Measurements from ENCODE around the gene SAMD5. TPM values are rescaled to one million over a fixed set of nuclear protein-coding genes. Genes with fewer than 3 reads are reported as not detected.

SAMD5 gene
- total RNA-seq, 2 donors from 2014 or later, result 1.1 to 1.4 TPM

DNA sequence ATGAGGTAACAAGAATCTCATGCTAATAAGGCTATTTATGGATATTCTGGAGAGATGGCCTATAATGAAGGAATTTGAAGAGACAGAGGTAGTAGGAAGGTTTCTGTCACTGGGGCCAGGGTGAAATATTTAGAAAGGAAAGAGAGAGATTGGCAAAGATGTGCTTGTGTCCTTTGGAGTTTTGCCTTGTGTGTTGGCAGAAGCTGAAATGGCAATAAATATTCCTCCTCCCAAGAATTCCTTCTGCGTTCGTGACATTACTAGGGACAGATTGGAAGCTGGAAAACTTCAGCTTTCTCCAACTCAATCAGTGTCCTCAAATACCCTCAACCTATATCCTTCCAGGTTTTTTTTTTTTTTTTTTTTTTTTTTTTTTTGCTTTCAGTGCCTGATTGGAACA lies 6.3 kb downstream of the SAMD5 start:
- peaks cover 0 to 5% of the 10 kb centered on the region in 2 donors for H3K4me1 ChIP-seq
- DNase-seq (ENCODE audit: low spot score), result no peak
- TF ChIP-seq, protein P1, sequence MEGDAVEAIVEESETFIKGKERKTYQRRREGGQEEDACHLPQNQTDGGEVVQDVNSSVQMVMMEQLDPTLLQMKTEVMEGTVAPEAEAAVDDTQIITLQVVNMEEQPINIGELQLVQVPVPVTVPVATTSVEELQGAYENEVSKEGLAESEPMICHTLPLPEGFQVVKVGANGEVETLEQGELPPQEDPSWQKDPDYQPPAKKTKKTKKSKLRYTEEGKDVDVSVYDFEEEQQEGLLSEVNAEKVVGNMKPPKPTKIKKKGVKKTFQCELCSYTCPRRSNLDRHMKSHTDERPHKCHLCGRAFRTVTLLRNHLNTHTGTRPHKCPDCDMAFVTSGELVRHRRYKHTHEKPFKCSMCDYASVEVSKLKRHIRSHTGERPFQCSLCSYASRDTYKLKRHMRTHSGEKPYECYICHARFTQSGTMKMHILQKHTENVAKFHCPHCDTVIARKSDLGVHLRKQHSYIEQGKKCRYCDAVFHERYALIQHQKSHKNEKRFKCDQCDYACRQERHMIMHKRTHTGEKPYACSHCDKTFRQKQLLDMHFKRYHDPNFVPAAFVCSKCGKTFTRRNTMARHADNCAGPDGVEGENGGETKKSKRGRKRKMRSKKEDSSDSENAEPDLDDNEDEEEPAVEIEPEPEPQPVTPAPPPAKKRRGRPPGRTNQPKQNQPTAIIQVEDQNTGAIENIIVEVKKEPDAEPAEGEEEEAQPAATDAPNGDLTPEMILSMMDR (IDR thresholded peaks at IDR 0.05), result no peak

DNA sequence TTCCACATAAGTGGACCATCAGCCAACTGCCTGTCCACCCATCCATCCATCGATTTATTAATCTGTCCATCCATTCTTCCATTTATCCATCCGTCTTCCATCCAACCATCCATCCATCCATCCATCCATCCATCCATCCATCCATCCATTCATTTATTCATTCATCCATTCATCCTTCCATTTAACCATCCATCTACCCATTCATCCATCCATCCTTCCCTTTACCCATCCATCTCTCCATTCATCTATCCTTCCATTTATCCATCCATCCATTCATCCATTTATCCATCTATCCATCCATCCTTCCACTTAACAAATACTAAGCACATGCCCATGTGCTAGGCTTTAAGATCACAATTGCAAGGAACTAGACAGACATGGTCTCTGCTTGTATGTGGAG lies 6.8 kb downstream of the SAMD5 start:
- TF ChIP-seq, protein P1 (IDR thresholded peaks at IDR 0.05), result no peak
- H3K9me3 ChIP-seq, result no peaks in the 10 kb centered on the region
- H3K27ac ChIP-seq, result no peak overlapping the region
- no peak for DNase-seq (ENCODE audit: low spot score)
- H3K4me3 ChIP-seq, result no peak overlapping the region
- no peaks in the 10 kb centered on the region for H3K27me3 ChIP-seq
- peaks cover 0 to 4% of the 10 kb centered on the region in 2 donors for H3K4me1 ChIP-seq
- H3K36me3 ChIP-seq, result no peaks in the 10 kb centered on the region

More for the DNA sequence above, 6.3 kb downstream of the SAMD5 start:
- H3K9me3 ChIP-seq, result no peaks in the 10 kb centered on the region
- no peak overlapping the region for H3K27ac ChIP-seq
- H3K36me3 ChIP-seq, result no peaks in the 10 kb centered on the region
- H3K4me3 ChIP-seq, result no peak overlapping the region
- H3K27me3 ChIP-seq, result no peaks in the 10 kb centered on the region

DNA sequence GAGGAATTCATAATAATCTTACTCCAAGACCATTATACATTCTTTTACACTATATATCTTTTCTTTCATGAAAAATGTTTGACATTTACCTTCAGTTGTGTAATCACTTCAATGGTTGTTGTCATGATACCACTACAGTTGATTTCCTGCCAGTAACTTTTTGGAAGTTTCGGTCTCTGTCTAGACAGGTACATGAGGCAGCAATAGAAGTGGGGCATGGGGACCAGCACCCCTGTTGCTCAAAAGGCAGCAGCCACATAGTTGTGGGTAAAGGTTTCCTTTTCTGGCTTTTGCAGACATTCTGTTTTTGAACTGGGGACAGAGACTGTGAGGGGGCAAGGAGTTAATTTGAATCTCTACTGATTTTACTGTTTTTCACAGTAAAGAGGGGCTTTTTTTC lies 14.1 kb downstream of the SAMD5 start:
- Histone ChIP-seq H3K36me3 (no peaks in the 10 kb centered on the region), H3K9me3 (no peaks in the 10 kb centered on the region), H3K27ac (no peak overlapping the region), H3K27me3 (no peaks in the 10 kb centered on the region), H3K4me3 (no peak overlapping the region), H3K4me1 (no peaks in the 10 kb centered on the region)
- TF ChIP-seq, protein P1 (IDR thresholded peaks at IDR 0.05), result no peak
- no peak for DNase-seq (ENCODE audit: low spot score)

DNA sequence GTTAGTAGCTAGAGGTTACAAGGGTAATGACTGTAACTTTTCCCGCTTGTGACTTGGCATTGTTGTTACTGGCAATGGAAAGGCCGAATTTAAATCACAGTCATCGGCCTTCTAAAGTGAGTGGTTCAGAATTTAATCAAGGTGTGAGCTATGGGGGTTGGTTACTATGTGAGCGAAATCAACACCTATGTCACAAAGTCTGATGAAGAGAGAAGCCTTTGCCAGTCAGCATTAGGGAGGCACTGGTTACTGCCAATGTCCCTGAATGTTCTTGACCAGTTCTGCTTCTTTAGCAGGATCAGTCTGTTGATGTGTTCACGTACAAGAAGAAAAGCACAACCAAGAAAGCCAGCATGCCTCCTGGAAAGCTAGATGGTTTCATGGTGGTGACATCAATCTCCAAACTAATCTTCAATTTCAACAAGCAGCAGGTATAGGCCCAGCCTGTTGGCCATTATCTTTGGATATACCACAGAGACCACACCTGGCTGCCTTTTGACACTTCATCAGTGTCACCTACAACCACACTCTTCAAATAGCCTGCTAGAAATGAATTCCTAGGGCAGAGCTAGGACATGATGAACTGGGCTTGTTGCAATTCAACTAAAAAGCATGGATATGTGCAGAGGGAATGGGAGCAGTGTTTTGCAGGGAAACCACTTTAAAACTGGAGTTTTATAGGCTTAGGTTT lies 17.2 kb downstream of the SAMD5 start:
- TF ChIP-seq, protein P1 (IDR thresholded peaks at IDR 0.05), result no peak
- Histone ChIP-seq H3K4me3 (no peak overlapping the region), H3K27ac (no peak overlapping the region), H3K9me3 (no peaks in the 10 kb centered on the region), H3K4me1 (no peaks in the 10 kb centered on the region), H3K27me3 (no peaks in the 10 kb centered on the region), H3K36me3 (no peaks in the 10 kb centered on the region)
- no peak for DNase-seq (ENCODE audit: low spot score)

DNA sequence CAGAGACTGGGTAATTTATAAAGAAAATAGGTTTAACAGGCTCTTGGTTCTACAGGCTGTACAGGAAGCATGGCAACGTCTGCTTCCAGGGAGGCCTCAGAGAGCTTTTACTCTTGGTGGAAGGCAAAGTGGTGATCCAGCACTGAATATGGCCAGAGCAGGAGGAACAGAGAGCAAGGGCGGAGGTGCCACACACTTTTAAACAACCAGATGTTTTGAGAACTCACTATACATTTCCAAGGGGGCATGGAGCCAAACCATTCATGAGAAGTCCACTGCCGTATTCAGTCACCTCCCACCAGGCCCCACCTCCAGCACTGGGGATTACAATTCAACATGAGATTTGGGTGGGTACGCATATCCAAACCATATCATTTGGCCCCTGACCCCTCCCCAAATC lies 18.7 kb downstream of the SAMD5 start:
- H3K36me3 ChIP-seq, result no peaks in the 10 kb centered on the region
- DNase-seq (ENCODE audit: low spot score), result no peak
- no peak overlapping the region for H3K27ac ChIP-seq
- no peaks in the 10 kb centered on the region for H3K9me3 ChIP-seq
- H3K4me1 ChIP-seq, result no peaks in the 10 kb centered on the region
- no peak overlapping the region for H3K4me3 ChIP-seq
- no peaks in the 10 kb centered on the region for H3K27me3 ChIP-seq
- TF ChIP-seq, protein P1 (IDR thresholded peaks at IDR 0.05), result no peak
